NK-92 (cell line): ENCODE data around the gene RNPEPL1.

Experiments used
- DNase-seq: peaks from one replicate; lab custom pipeline; 2025; ENCODE audit not compliant: unreplicated experiment; lab: John Stamatoyannopoulos, UW

RNPEPL1 gene

GRCh38 chr2:240575101-240575965 lies 7.0 kb downstream of the RNPEPL1 start:
- no peak for DNase-seq

- no peak for DNase-seq
Observed at GRCh38 chr2:240576036-240576435, 7.8 kb downstream of the RNPEPL1 start.

- DNase-seq: no peak
Observed at GRCh38 chr2:240576436-240577205, 8.3 kb downstream of the RNPEPL1 start.

GRCh38 chr2:240577281-240578109 lies 9.2 kb downstream of the RNPEPL1 start:
- no peak for DNase-seq

- DNase-seq: no peak
Observed at GRCh38 chr2:240578110-240578450, 9.8 kb downstream of the RNPEPL1 start.

- no peak for DNase-seq
Observed at GRCh38 chr2:240578488-240578887, 10.2 kb downstream of the RNPEPL1 start.

GRCh38 chr2:240579071-240579762 lies 10.9 kb downstream of the RNPEPL1 start:
- no peak for DNase-seq

GRCh38 chr2:240579771-240580614 lies 11.7 kb downstream of the RNPEPL1 start:
- no peak for DNase-seq

- DNase-seq: no peak
Observed at GRCh38 chr2:240581811-240582210, 13.5 kb downstream of the RNPEPL1 start.

- DNase-seq: no peak
Observed at GRCh38 chr2:240582781-240583180, 14.5 kb downstream of the RNPEPL1 start.

GRCh38 chr2:240583774-240584173 lies 15.5 kb downstream of the RNPEPL1 start:
- DNase-seq: no peak

GRCh38 chr2:240584486-240585031 lies 16.3 kb downstream of the RNPEPL1 start:
- DNase-seq: no peak

- DNase-seq: no peak
Observed at GRCh38 chr2:240585101-240585500, 16.8 kb downstream of the RNPEPL1 start.

- DNase-seq: no peak
Observed at GRCh38 chr2:240585681-240586197, 17.5 kb downstream of the RNPEPL1 start.

- DNase-seq: peak; percentile 50
Observed at GRCh38 chr2:240586198-240586918, 18.1 kb downstream of the RNPEPL1 start, which contains the start of gene CAPN10. CAPN10 (plus strand) TSS chr2:240586734; CDS start chr2:240586912, 178 bp downstream.

- no peak for DNase-seq
Observed at GRCh38 chr2:240586919-240587800, 18.9 kb downstream of the RNPEPL1 start.

GRCh38 chr2:240588006-240588655 lies 19.8 kb downstream of the RNPEPL1 start:
- DNase-seq: no peak
